Mesendoderm (in vitro differentiated cells): ENCODE data around the gene TTLL1.

Source experiments
- DNase-seq: peaks from one replicate; pipeline ENCODE4 v3.0.0; 2013
- H2AK5ac ChIP-seq: 2 replicates; pipeline ENCODE4 v1.6.1; 2013; ENCODE audit warnings: low read length, inconsistent platforms
- H2BK120ac ChIP-seq: 2 replicates; pipeline ENCODE4 v1.6.1; 2013; ENCODE audit warnings: low read depth, mild to moderate bottlenecking, low read length, moderate library complexity, mixed read lengths
- H2BK15ac ChIP-seq: replicated peaks from 2 replicates; pipeline ENCODE4 v1.6.1; 2013; ENCODE audit warnings: low read depth, mild to moderate bottlenecking, moderate library complexity
- H2BK5ac ChIP-seq: 2 replicates; pipeline ENCODE4 v1.6.1; 2013; ENCODE audit warnings: low read length, inconsistent platforms
- H3K18ac ChIP-seq: 2 replicates; pipeline ENCODE4 v1.6.1; 2013; ENCODE audit warnings: mild to moderate bottlenecking, low read length, mixed read lengths
- H3K23ac ChIP-seq: one replicate; pipeline ENCODE4 v1.6.1; 2013; ENCODE audit warnings: low read length
- H3K27ac ChIP-seq: 2 replicates; pipeline ENCODE4 v1.5.1; 2013; ENCODE audit warnings: low read depth, mild to moderate bottlenecking, inconsistent platforms, low read length, moderate library complexity
- H3K27me3 ChIP-seq: 2 replicates; pipeline ENCODE4 v1.6.1; 2013; ENCODE audit warnings: low read length, control low read depth, mild to moderate bottlenecking, inconsistent platforms; ENCODE audit not compliant: insufficient read depth, poor library complexity
- H3K36me3 ChIP-seq: 2 replicates; pipeline ENCODE4 v1.6.1; 2013; ENCODE audit warnings: low read length, inconsistent platforms; ENCODE audit not compliant: control insufficient read depth, insufficient read depth
- H3K4ac ChIP-seq: one replicate; pipeline ENCODE4 v1.6.1; 2013; ENCODE audit warnings: low read depth, mild to moderate bottlenecking, low read length, moderate library complexity
- H3K4me1 ChIP-seq: 2 replicates; pipeline ENCODE4 v1.6.1; 2013; ENCODE audit warnings: low read depth, low read length, inconsistent platforms; ENCODE audit not compliant: control insufficient read depth
- H3K4me2 ChIP-seq: 2 replicates; pipeline ENCODE4 v1.6.1; 2013; ENCODE audit warnings: low read length
- H3K4me3 ChIP-seq: 2 replicates; pipeline ENCODE4 v1.5.1; 2013; ENCODE audit warnings: mild to moderate bottlenecking, low read length
- H3K56ac ChIP-seq: one replicate; pipeline ENCODE4 v1.6.1; 2013; ENCODE audit warnings: low read length
- H3K79me1 ChIP-seq: 2 replicates; pipeline ENCODE4 v1.6.1; 2013; ENCODE audit warnings: low read length, inconsistent platforms
- H3K79me2 ChIP-seq: 2 replicates; pipeline ENCODE4 v1.6.1; 2013; ENCODE audit warnings: mild to moderate bottlenecking, low read length; ENCODE audit not compliant: control insufficient read depth, insufficient read depth
- H3K9ac ChIP-seq: 2 replicates; pipeline ENCODE4 v1.6.1; 2013; ENCODE audit warnings: low read length, inconsistent platforms
- H4K5ac ChIP-seq: one replicate; pipeline ENCODE4 v1.6.1; 2013; ENCODE audit warnings: low read length
- H4K8ac ChIP-seq: one replicate; pipeline ENCODE4 v1.6.1; 2013; ENCODE audit warnings: low read depth, mild to moderate bottlenecking, control low read depth, low read length, moderate library complexity
- whole genome bisulfite sequencing: extraction: QIAGEN DNeasy Blood & Tissue Kit; methylation state at CpG from one replicate; pipeline ENCODE4 v1.1.7; 2013; ENCODE audit warnings: low lambda C conversion rate, missing lambda C conversion rate; ENCODE audit not compliant: insufficient coverage; ENCODE audit errors: extremely low coverage; 5-methylcytosine and 5-hydroxymethylcytosine counted together

Gene TTLL1

GRCh38 chr22:42994917-42995562 lies 94.2 kb downstream of the TTLL1 start:
- H3K56ac ChIP-seq, result no peak overlapping the region
- H3K27ac ChIP-seq, result no peak overlapping the region
- H2BK5ac ChIP-seq, result no peak overlapping the region
- H3K18ac ChIP-seq, result no peak overlapping the region
- no peak overlapping the region for H3K9ac ChIP-seq
- no peak overlapping the region for H4K5ac ChIP-seq
- H3K23ac ChIP-seq, result no peak overlapping the region
- no peak overlapping the region for H3K4me2 ChIP-seq
- H3K36me3 ChIP-seq, result no peaks in the 10 kb centered on the region
- no peak for DNase-seq
- H3K4ac ChIP-seq, result no peak overlapping the region
- H3K4me3 ChIP-seq, result no peak overlapping the region
- H2BK15ac ChIP-seq, result no peak overlapping the region
- no peak overlapping the region for H4K8ac ChIP-seq
- peaks cover 42% of the 10 kb centered on the region for H3K79me1 ChIP-seq
- no CpG with 5 or more reads among the region's 9 CpGs for WGBS
- no peak overlapping the region for H2BK120ac ChIP-seq
- peaks cover 73% of the 10 kb centered on the region for H3K79me2 ChIP-seq
- H3K27me3 ChIP-seq, result no peaks in the 10 kb centered on the region
- no peak overlapping the region for H2AK5ac ChIP-seq
- H3K4me1 ChIP-seq, result peaks cover 7% of the 10 kb centered on the region

DNA sequence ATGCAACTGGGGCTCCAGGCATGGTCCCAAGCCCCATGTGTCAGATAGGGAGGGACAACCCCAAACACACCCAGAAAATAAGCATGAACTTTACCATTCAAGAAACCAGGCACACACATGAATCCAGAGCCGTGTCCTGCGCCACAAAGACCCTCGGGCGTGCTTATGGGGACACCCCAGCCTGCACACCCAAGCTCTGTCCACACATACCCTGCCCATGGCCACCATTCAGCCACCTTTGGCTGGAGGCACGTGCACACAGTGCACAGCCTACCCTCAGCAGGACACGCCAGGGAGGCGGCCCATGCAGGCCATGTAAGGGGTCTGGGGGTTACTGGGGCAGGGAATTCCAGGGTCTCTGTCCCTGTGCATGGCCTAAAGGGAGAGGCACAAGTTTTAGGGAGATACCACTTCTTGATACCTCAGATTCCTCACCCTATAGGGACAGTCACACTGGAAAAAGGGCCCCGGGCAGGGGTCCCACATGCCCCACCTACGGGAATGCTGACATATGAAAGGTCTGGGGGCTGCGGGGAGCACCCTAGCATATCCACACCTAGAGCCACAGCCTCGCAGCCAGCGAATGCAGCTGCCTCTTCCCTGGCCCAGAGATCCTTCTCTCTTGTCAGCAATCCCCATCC lies 94.8 kb downstream of the TTLL1 start:
- no CpG with 5 or more reads among the region's 12 CpGs for WGBS
- H3K4me3 ChIP-seq, result no peak overlapping the region

GRCh38 chr22:42993651-42994275 lies 95.4 kb downstream of the TTLL1 start:
- Histone ChIP-seq H3K9ac (no peak overlapping the region), H2BK120ac (no peak overlapping the region), H3K4me3 (no peak overlapping the region), H3K36me3 (no peaks in the 10 kb centered on the region), H3K79me1 (peaks cover 34% of the 10 kb centered on the region), H3K56ac (no peak overlapping the region), H3K27ac (no peak overlapping the region), H4K5ac (no peak overlapping the region), H2BK15ac (no peak overlapping the region), H3K4me1 (peaks cover 7% of the 10 kb centered on the region), H2BK5ac (no peak overlapping the region), H3K4me2 (no peak overlapping the region), H3K79me2 (peaks cover 64% of the 10 kb centered on the region), H2AK5ac (no peak overlapping the region), H3K18ac (no peak overlapping the region), H4K8ac (no peak overlapping the region), H3K4ac (no peak overlapping the region), H3K23ac (no peak overlapping the region), H3K27me3 (no peaks in the 10 kb centered on the region)
- WGBS, result no CpG with 5 or more reads among the region's 12 CpGs
- no peak for DNase-seq

More for the DNA sequence above, 94.8 kb downstream of the TTLL1 start:
- H4K8ac ChIP-seq, result no peak overlapping the region
- peak overlapping the region; percentile 15 for H3K23ac ChIP-seq
- H3K56ac ChIP-seq, result no peak overlapping the region
- H3K79me1 ChIP-seq, result peaks cover 38% of the 10 kb centered on the region
- no peak overlapping the region for H3K9ac ChIP-seq
- no peak overlapping the region for H3K18ac ChIP-seq
- no peak overlapping the region for H2BK120ac ChIP-seq
- no peak overlapping the region for H2BK5ac ChIP-seq
- H2BK15ac ChIP-seq, result no peak overlapping the region
- H3K4ac ChIP-seq, result no peak overlapping the region
- H3K79me2 ChIP-seq, result peaks cover 67% of the 10 kb centered on the region
- H2AK5ac ChIP-seq, result no peak overlapping the region
- H3K27me3 ChIP-seq, result no peaks in the 10 kb centered on the region
- no peak overlapping the region for H3K27ac ChIP-seq
- no peak overlapping the region for H4K5ac ChIP-seq
- no peak for DNase-seq
- peaks cover 7% of the 10 kb centered on the region for H3K4me1 ChIP-seq
- H3K4me2 ChIP-seq, result no peak overlapping the region
- no peaks in the 10 kb centered on the region for H3K36me3 ChIP-seq

GRCh38 chr22:42992886-42993479 lies 96.2 kb downstream of the TTLL1 start:
- Histone ChIP-seq H3K4me1 (peaks cover 7% of the 10 kb centered on the region), H2BK120ac (no peak overlapping the region), H3K4ac (no peak overlapping the region), H3K9ac (no peak overlapping the region), H2AK5ac (no peak overlapping the region), H2BK5ac (no peak overlapping the region), H3K79me1 (peaks cover 33% of the 10 kb centered on the region), H3K36me3 (no peaks in the 10 kb centered on the region), H3K4me3 (no peak overlapping the region), H3K27me3 (no peaks in the 10 kb centered on the region), H3K23ac (no peak overlapping the region), H3K27ac (no peak overlapping the region), H3K4me2 (no peak overlapping the region), H4K8ac (no peak overlapping the region), H3K56ac (no peak overlapping the region), H3K18ac (no peak overlapping the region), H2BK15ac (no peak overlapping the region), H3K79me2 (peaks cover 63% of the 10 kb centered on the region), H4K5ac (no peak overlapping the region)
- WGBS, result no CpG with 5 or more reads among the region's 9 CpGs
- DNase-seq, result no peak

GRCh38 chr22:42992092-42992491 lies 97.1 kb downstream of the TTLL1 start:
- Histone ChIP-seq H3K9ac (no peak overlapping the region), H2AK5ac (no peak overlapping the region), H3K18ac (no peak overlapping the region), H3K4me2 (no peak overlapping the region), H3K79me2 (peaks cover 61% of the 10 kb centered on the region), H3K27me3 (no peaks in the 10 kb centered on the region), H2BK5ac (no peak overlapping the region), H3K23ac (no peak overlapping the region), H2BK120ac (no peak overlapping the region), H3K36me3 (no peaks in the 10 kb centered on the region), H3K79me1 (peaks cover 36% of the 10 kb centered on the region), H3K4me1 (peaks cover 7% of the 10 kb centered on the region), H3K4ac (no peak overlapping the region), H4K8ac (no peak overlapping the region), H3K56ac (no peak overlapping the region), H3K4me3 (no peak overlapping the region), H4K5ac (no peak overlapping the region), H2BK15ac (no peak overlapping the region), H3K27ac (no peak overlapping the region)
- no peak for DNase-seq
- no CpG with 5 or more reads among the region's 3 CpGs for WGBS
